ENCODE results near the gene PDCD11.

GRCh38 chr10:103419101-103419500 lies 22.7 kb downstream of the PDCD11 start:
- TF ChIP-seq, protein P1, sequence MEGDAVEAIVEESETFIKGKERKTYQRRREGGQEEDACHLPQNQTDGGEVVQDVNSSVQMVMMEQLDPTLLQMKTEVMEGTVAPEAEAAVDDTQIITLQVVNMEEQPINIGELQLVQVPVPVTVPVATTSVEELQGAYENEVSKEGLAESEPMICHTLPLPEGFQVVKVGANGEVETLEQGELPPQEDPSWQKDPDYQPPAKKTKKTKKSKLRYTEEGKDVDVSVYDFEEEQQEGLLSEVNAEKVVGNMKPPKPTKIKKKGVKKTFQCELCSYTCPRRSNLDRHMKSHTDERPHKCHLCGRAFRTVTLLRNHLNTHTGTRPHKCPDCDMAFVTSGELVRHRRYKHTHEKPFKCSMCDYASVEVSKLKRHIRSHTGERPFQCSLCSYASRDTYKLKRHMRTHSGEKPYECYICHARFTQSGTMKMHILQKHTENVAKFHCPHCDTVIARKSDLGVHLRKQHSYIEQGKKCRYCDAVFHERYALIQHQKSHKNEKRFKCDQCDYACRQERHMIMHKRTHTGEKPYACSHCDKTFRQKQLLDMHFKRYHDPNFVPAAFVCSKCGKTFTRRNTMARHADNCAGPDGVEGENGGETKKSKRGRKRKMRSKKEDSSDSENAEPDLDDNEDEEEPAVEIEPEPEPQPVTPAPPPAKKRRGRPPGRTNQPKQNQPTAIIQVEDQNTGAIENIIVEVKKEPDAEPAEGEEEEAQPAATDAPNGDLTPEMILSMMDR (IDR thresholded peaks at IDR 0.05): no peak
- TF ChIP-seq POLR2A (IDR thresholded peaks at IDR 0.05): no peak

All from uterus (tissue), 2 donors.